Fibroblast of skin of right quadriceps (primary cell): Measurements from ENCODE around the gene ABHD12B.

Experiments used
- DNase-seq: peaks from one replicate; pipeline ENCODE4 v3.0.0-alpha.2; 2013

Gene ABHD12B

DNA sequence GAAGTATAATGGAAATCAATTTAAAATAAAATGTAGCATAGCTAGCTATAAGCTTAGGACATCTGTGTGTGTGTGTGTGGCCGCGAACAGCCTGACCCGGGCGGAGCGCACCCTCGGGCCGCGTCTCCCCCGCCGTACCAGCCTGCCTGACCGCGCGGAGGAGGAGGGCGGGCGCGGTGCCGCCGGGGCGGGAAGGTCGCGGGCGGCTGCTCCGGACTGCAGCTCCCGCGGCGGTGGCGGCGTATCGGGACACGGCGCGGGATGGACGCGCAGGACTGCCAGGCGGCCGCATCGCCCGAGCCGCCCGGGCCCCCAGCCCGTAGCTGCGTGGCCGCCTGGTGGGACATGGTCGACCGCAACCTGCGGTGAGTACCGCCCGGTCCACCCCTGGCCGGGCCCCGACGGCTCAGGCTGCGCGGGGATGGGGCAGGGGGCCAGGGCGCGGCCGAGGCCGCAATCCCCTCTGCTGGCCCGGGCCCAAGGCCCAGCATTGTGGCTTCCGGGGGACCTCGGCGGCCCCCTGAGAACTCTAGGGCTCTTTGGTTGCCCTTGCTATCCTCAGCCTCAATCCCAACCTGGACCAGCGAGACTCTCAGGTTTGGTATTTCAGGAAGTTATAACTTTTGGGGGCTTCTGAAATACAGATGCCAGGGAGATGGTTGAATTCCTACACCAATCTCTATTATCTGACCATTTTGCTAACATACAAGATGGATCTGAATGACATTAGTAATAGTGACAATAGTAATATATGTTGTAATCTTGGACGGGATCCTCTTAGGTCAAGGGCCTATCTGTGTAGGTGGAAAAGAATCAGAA is at the start of gene ABHD12B:
ABHD12B (plus strand) TSS at position 140 of the 819 bp plus-strand sequence; CDS start at position 262, 122 bp downstream.
- no peak for DNase-seq

GRCh38 chr14:50822501-50823042 is 49.3 kb upstream of the ABHD12B start:
- no peak for DNase-seq

DNA sequence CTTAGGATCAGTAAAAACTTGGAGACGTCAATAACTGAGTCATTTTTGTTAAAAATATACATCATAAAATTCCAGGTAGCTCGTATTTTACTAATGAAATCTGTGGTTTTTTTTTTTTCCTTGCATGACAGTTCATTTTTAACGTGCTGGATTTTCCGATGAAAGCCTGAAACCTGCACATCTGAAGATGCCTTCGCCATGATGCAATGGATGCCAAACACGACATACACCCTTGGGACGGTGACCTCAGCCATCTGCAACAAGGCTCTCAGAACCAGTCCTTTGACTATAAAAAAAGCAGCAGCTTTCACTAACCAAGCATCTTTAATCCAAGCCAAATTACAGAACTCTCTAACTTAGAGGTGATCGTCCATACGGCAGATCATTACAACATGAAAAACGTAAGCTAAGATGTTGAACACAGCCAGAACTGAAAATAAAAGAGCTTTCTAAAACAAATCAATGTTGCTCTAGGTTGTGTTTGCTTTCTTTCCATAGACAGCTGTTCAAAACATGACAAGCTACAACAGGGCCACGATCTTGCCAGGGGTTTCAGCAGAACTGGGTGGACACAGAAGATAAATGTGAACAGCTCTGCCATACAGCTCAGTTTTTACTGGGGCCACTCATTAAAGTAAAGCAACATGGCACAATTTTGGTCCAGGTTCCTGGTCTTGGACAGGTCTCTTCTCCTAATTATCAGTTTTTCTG is 48.6 kb upstream of the ABHD12B start:
- DNase-seq = peak; percentile 51

GRCh38 chr14:50823762-50824636 is 47.9 kb upstream of the ABHD12B start:
- no peak for DNase-seq

GRCh38 chr14:50825307-50825706 is 46.5 kb upstream of the ABHD12B start:
- DNase-seq = no peak

DNA sequence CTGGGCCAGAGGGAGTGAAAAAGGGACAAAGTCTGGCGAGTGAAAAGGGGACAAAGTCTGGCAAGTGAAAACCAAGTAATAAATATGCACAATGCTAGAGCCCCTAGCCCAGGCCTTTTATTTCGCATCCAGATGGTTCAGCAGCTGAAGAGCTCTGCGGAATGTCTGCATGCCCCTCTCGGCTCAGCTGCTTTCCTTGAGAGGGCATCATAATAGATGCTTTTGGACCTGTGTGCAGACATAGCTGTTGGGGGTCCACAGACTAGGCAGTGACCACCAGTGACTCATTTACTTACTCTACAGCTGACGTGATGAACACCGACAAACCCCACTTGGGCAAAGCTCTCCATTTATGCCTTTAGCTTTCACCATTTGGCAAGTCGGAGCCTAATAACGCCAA is 45.2 kb upstream of the ABHD12B start:
- DNase-seq = no peak

DNA sequence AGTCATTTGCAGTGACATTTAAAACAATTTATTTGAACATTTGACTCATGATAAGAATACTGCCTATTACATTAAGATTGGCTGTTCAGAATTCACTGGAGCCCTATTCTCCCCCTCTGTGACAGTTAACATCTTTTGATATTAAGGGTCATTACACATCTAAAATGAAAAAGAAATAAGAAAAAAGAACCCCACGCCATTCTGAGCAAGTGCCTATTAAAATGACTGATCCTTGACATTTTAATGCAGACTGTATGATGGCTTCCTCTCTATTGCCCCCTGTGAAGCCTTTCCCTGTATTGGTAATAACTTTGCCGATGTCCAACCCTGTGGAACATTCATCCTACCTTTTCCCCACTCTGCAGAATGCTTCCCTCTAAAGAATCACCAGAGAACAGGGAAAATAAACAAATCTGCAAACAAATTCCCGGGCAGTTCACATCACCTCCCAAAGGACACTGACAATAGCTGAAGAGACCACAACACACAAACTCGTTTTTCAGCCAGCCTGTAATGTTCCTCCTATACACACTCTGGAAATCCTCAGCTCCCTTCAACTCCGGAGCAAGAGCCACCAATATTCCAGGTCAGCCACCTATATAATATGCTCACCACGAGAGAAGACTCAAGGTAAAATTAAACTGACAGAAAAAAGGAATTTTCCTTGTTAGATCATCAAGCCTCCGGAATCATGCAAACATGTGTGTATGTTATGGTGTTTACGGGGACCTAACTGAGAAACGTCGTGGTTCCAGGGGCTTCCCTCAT is 42.9 kb upstream of the ABHD12B start:
- DNase-seq = no peak

- DNase-seq = no peak
These were observed 42.3 kb upstream of the ABHD12B start for GRCh38 chr14:50829489-50830043.

- DNase-seq = no peak
These were observed 41.6 kb upstream of the ABHD12B start for GRCh38 chr14:50830044-50830931.

DNA sequence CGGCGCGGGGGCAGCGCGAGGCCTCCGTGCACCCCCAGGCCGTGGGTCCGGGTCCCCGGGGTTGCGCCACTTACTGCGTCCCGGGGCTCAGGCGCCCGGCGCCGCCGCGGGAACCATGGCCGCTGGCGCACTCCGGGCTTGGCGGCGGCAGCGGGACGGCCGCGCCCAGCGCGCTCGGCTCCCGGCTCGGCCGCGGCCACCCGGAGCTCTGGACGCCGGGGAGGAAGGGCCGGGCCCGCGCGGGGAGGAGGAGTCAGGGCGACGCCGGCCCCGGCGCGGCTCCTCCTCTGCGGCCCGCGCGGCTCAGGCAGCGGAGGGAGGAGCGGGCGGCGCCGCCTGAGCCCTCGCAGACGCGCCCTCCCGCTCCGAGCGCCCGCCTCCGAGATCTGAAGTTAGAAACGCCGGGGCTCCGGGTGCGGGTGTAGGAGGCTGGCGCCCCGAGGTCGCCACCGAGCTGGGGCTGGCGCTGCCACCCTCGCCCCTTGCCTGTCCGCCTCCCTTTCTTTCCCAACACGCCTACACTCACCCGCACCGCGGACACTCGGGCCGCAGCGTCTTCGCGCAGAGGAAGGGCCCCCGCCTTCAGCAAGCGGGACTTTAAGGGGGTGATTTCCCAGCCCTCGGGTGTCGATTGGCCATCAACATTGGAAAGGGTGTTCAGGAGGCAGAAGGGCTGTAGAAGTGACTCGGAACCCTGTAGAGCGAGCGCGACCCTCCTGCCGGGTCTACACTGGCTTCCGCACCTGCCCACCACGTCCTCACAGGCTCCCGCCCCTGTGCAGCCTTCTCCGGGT is 40.7 kb upstream of the ABHD12B start, which contains the start of gene NIN:
NIN (minus strand) TSS at position 231 of the 794 bp plus-strand sequence. CDS start 9,106 bp downstream, outside the sequence.
- peak; percentile 83 for DNase-seq

- no peak for DNase-seq
These were observed 40.1 kb upstream of the ABHD12B start for GRCh38 chr14:50831726-50832168.

- DNase-seq = no peak
These were observed 38.8 kb upstream of the ABHD12B start for GRCh38 chr14:50832935-50833630.

- no peak for DNase-seq
These were observed 37.0 kb upstream of the ABHD12B start for GRCh38 chr14:50834802-50835276.

GRCh38 chr14:50835280-50835679 is 36.6 kb upstream of the ABHD12B start:
- DNase-seq = peak; percentile 62

- no peak for DNase-seq
These were observed 35.3 kb upstream of the ABHD12B start for GRCh38 chr14:50836515-50836914.

- DNase-seq = no peak
These were observed 34.6 kb upstream of the ABHD12B start for GRCh38 chr14:50837271-50837670.

DNA sequence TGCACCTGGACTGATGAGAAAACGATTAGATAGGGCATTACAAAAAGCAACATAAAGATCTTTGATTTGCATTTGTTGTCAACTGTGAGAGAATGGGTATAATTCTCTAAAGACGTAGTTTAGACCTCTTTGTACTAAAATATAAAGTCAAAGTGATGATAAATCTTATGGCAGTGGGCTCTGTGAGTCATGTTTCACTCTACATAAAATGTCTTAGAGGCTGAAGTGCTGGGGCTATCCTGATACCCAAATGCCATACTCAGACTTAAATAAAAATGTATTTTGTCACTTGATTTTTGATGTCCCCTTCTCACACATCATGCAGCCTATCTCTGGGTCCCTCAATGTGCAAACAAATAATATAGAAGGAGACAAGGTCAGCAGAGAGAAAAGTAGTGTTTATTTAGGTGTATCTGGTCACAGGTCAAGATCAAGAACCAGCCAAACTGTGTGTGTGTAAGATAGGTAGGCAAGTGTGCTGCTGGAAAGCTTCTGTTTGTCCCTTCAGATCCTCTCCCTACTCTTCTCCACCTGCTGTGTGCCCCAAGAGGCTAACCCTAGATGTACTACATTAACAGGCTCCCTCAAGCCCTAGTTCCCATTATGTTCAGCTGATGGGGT is 33.9 kb upstream of the ABHD12B start:
- no peak for DNase-seq

DNA sequence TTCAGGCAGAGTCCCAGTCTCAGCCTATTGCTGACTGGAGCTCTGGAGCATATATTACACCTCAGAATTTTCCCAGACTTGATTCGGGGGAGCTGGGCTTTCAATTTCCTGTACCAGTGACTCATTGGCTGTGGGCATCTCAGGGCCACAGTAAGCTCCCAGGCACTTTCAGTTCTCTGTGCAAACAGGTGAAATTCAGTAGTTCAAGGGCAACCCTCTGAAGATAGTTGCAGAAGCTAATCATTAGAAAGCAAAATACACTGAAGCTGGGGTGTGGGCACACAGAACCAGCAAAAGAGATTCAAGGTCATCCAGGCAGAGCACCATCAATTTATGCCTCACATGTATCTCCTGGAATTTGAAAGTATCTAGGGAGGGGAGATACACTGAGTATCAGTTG is 32.8 kb upstream of the ABHD12B start:
- no peak for DNase-seq
